Tibial artery (tissue), 4 donors: Measurements from ENCODE around the gene XIAP.
"Not testable (repeated sequence)": the region's sequence is repeated elsewhere in the genome, so short reads cannot be mapped to it uniquely, and the experiment has no call there.

Experiments
- DNase-seq, 2 donors: peaks; one replicate each; pipeline ENCODE4 v3.0.0-alpha.2; 2019
- H3K27ac ChIP-seq, 2 donors: fragments of 200-600 bp; sonication (generic) in 1 of 2; 1 replicate in 1 of 2; 2 replicates in 1 of 2; pipeline ENCODE4 v1.5.1; 2018 to 2019; ENCODE audit warnings: mild to moderate bottlenecking in 1 of 2
- H3K27me3 ChIP-seq, 2 donors: fragments of 200-600 bp; sonication (generic) in 1 of 2; one replicate each; pipeline versions ENCODE4 v1.5.1 to v1.6.0; 2016 to 2019
- H3K36me3 ChIP-seq, 3 donors: fragments of 200-600 bp; sonication (generic) in 2 of 3; one replicate each; pipeline ENCODE4 v1.5.1; 2016 to 2019; ENCODE audit warnings: mild to moderate bottlenecking in 2 of 3
- H3K4me1 ChIP-seq, 4 donors: fragments of 200-600 bp; sonication (generic) in 2 of 4; 1 replicate in 3 of 4; 2 replicates in 1 of 4; pipeline ENCODE4 v1.5.1; 2016 to 2019
- H3K4me3 ChIP-seq, 2 donors: fragments of 200-600 bp; sonication (generic) in 1 of 2; 1 replicate in 1 of 2; 2 replicates in 1 of 2; pipeline ENCODE4 v1.5.1; 2018 to 2019; ENCODE audit warnings: mild to moderate bottlenecking in 2 of 2
- H3K9me3 ChIP-seq, 3 donors: fragments of 200-600 bp; sonication (generic) in 1 of 3; one replicate each; pipeline ENCODE4 v1.5.1; 2016 to 2019
- intact Hi-C: fragments of 100-400 bp; cut with DNase I; formaldehyde crosslinking; loops from one replicate; pipeline ENCODE4 v1.15.0; 2023; ENCODE audit warnings: low total_unique reads
- TF ChIP-seq, protein P1 (sequence below), 2 experiments: fragments of 200-600 bp in 1 of 2; fragments of 450-650 bp in 1 of 2; IDR thresholded peaks; one replicate each; pipeline ENCODE4 v1.5.1; 2017 to 2019; ENCODE audit warnings: antibody characterized with exemption in 2 of 2, mild to moderate bottlenecking in 1 of 2, moderate library complexity in 1 of 2

Gene XIAP

DNA sequence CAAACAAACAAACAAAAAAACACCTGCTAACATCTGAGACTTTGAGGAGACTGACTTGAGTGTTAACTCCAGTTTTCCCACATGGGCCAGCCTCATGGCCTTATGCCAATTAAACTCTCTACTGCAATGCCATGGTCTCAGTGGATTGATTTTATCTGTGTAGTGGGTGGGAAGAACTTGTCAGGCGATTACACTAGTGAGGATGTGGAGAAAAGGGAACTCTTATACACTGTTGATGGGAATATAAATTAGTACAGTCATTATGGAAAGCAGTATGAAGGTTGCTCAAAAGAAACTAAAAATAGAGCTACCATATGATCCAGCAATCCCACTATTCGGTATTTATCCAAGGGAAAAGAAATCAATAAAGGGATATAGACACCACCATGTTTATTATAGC is 12.8 kb upstream of the XIAP start:
- no peaks in the 10 kb centered on the region for H3K9me3 ChIP-seq
- intact Hi-C loops = no loop called here
- no peaks in the 10 kb centered on the region for H3K36me3 ChIP-seq
- no peak for DNase-seq
- no peaks in the 10 kb centered on the region for H3K4me1 ChIP-seq
- TF ChIP-seq, protein P1, sequence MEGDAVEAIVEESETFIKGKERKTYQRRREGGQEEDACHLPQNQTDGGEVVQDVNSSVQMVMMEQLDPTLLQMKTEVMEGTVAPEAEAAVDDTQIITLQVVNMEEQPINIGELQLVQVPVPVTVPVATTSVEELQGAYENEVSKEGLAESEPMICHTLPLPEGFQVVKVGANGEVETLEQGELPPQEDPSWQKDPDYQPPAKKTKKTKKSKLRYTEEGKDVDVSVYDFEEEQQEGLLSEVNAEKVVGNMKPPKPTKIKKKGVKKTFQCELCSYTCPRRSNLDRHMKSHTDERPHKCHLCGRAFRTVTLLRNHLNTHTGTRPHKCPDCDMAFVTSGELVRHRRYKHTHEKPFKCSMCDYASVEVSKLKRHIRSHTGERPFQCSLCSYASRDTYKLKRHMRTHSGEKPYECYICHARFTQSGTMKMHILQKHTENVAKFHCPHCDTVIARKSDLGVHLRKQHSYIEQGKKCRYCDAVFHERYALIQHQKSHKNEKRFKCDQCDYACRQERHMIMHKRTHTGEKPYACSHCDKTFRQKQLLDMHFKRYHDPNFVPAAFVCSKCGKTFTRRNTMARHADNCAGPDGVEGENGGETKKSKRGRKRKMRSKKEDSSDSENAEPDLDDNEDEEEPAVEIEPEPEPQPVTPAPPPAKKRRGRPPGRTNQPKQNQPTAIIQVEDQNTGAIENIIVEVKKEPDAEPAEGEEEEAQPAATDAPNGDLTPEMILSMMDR (IDR thresholded peaks at IDR 0.05) = no peak
- H3K4me3 ChIP-seq = no peak overlapping the region
- no peaks in the 10 kb centered on the region for H3K27me3 ChIP-seq
- no peak overlapping the region for H3K27ac ChIP-seq

DNA sequence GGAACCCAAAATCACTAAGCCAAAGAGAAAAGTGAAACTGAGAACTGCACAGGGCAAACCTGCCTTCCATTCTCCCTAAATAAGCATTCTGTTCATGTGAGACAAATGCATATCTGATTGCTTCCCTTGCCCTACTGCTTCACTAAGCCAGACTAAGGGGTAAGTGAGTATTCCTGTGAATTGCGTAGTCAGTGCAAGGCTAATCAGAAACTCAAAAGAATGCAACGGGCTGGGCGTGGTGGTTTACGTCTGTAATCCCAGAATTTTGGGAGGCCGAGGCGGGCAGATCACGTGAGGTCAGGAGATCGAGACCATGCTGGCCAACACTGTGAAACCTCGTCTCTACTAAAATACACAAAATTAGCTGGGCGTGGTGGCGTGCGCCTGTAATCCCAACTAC is 10.8 kb upstream of the XIAP start:
- no peak for DNase-seq
- H3K9me3 ChIP-seq = no peaks in the 10 kb centered on the region
- no peaks in the 10 kb centered on the region for H3K4me1 ChIP-seq
- H3K36me3 ChIP-seq = no peaks in the 10 kb centered on the region
- H3K27ac ChIP-seq = no peak overlapping the region
- intact Hi-C loops = no loop called here
- H3K4me3 ChIP-seq = no peak overlapping the region
- TF ChIP-seq, protein P1 (IDR thresholded peaks at IDR 0.05) = no peak
- H3K27me3 ChIP-seq = no peaks in the 10 kb centered on the region

DNA sequence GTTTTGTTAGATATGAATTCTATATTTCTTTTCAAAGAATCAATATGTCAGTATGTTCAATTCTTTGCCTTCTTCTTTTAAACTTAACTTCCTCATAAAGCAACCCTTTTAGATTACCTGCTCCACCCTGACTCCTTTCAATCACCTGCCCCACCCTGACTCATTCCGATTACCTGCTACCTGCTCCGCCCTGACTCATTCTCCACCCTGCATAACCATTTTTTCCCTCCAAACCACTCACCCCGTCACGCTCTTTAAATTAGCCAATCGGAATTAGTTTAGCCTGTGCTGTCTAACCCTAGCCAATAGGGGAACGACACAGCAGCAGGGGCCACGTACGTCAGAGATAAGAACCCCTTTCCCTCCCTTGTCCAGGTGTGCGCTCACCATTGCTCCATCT is 9.9 kb upstream of the XIAP start:
- intact Hi-C loops, H3K4me1 ChIP-seq, H3K27me3 ChIP-seq, DNase-seq, H3K36me3 ChIP-seq, H3K9me3 ChIP-seq, H3K27ac ChIP-seq, H3K4me3 ChIP-seq: not testable (repeated sequence)

- Histone ChIP-seq H3K9me3 (no peaks in the 10 kb centered on the region), H3K27ac (no peak overlapping the region), H3K4me3 (no peak overlapping the region), H3K27me3 (no peaks in the 10 kb centered on the region), H3K4me1 (no peaks in the 10 kb centered on the region), H3K36me3 (no peaks in the 10 kb centered on the region)
- intact Hi-C loops = no loop called here
- TF ChIP-seq, protein P1 (IDR thresholded peaks at IDR 0.05) = no peak
- DNase-seq = no peak
These were observed 8.8 kb upstream of the XIAP start for GRCh38 chrX:123851079-123851478.

GRCh38 chrX:123854329-123854728 is 5.5 kb upstream of the XIAP start:
- no peak for DNase-seq
- Histone ChIP-seq H3K36me3 (no peaks in the 10 kb centered on the region), H3K9me3 (no peaks in the 10 kb centered on the region), H3K4me3 (no peak overlapping the region), H3K27ac (no peak overlapping the region), H3K4me1 (peaks cover 0 to 5% (median 0%) of the 10 kb centered on the region in 4 donors), H3K27me3 (no peaks in the 10 kb centered on the region)
- TF ChIP-seq, protein P1 (IDR thresholded peaks at IDR 0.05) = no peak
- intact Hi-C loops = no loop called here

- H3K27me3 ChIP-seq = no peaks in the 10 kb centered on the region
- peak overlapping the region; percentile 66 to 75 for H3K4me3 ChIP-seq
- DNase-seq = peak in 1 of 2 donors; percentile 61
- no peaks in the 10 kb centered on the region for H3K36me3 ChIP-seq
- TF ChIP-seq, protein P1 (IDR thresholded peaks at IDR 0.05) = no peak
- intact Hi-C loops = no loop called here
- H3K27ac ChIP-seq = peak overlapping the region; percentile 94 to 98
- H3K4me1 ChIP-seq = peaks cover 0 to 5% (median 2%) of the 10 kb centered on the region in 4 donors
- no peaks in the 10 kb centered on the region for H3K9me3 ChIP-seq
These were observed 426 bp upstream of the XIAP start for GRCh38 chrX:123859409-123859845.
